Measurements from ENCODE around the gene CADPS2.

Gene CADPS2

GRCh38 chr7:122849322-122849956 is 36.8 kb downstream of the CADPS2 start:
- Histone ChIP-seq H3K4me3 (ENCODE audit: low read depth in 1 of 2, low read length in 2 of 2) (no peak overlapping the region), H3K36me3 (ENCODE audit: insufficient read depth, low read length) (no peaks in the 10 kb centered on the region), H3K4me2 (ENCODE audit: insufficient read depth, low read length) (no peak overlapping the region), H3K27me3 (ENCODE audit: insufficient read depth, low read length, poor library complexity) (no peaks in the 10 kb centered on the region), H3K4me1 (ENCODE audit: insufficient read depth, low read length) (no peaks in the 10 kb centered on the region), H4K20me1 (ENCODE audit: insufficient read depth, low read length) (no peaks in the 10 kb centered on the region), H3K9ac (ENCODE audit: low read depth, low read length) (no peak overlapping the region), H3K27ac (ENCODE audit: low read length) (no peak overlapping the region), H2AFZ (ENCODE audit: low read depth, low read length) (no peak overlapping the region), H3K9me3 (ENCODE audit: insufficient read depth, low read length, severe bottlenecking) (no peaks in the 10 kb centered on the region), H3K79me2 (ENCODE audit: insufficient read depth, low read length) (no peaks in the 10 kb centered on the region)
- TF ChIP-seq CTCF (IDR thresholded peaks at IDR 0.05; ENCODE audit: borderline replicate concordance, extremely low read depth, low read length, poor library complexity, severe bottlenecking) (no peak), EZH2 (IDR thresholded peaks at IDR 0.05; ENCODE audit: borderline replicate concordance, low read depth, low read length, severe bottlenecking) (no peak)
- DNase-seq (no peak), ATAC-seq (ENCODE audit: insufficient read depth, low read depth) (no peak)

GRCh38 chr7:122847871-122848473 is 38.3 kb downstream of the CADPS2 start:
- no peak for TF ChIP-seq CTCF (IDR thresholded peaks at IDR 0.05; ENCODE audit: borderline replicate concordance, extremely low read depth, low read length, poor library complexity, severe bottlenecking)
- no peak for TF ChIP-seq EZH2 (IDR thresholded peaks at IDR 0.05; ENCODE audit: borderline replicate concordance, low read depth, low read length, severe bottlenecking)
- H3K4me1 ChIP-seq (ENCODE audit: insufficient read depth, low read length): no peaks in the 10 kb centered on the region
- H3K27ac ChIP-seq (ENCODE audit: low read length): no peak overlapping the region
- H3K4me2 ChIP-seq (ENCODE audit: insufficient read depth, low read length): no peak overlapping the region
- no peaks in the 10 kb centered on the region for H3K9me3 ChIP-seq (ENCODE audit: insufficient read depth, low read length, severe bottlenecking)
- H3K9ac ChIP-seq (ENCODE audit: low read depth, low read length): no peak overlapping the region
- no peak overlapping the region for H3K4me3 ChIP-seq (ENCODE audit: low read depth in 1 of 2, low read length in 2 of 2)
- no peaks in the 10 kb centered on the region for H3K79me2 ChIP-seq (ENCODE audit: insufficient read depth, low read length)
- no peak for DNase-seq
- no peaks in the 10 kb centered on the region for H4K20me1 ChIP-seq (ENCODE audit: insufficient read depth, low read length)
- no peak overlapping the region for H2AFZ ChIP-seq (ENCODE audit: low read depth, low read length)
- no peaks in the 10 kb centered on the region for H3K27me3 ChIP-seq (ENCODE audit: insufficient read depth, low read length, poor library complexity)
- no peak for ATAC-seq (ENCODE audit: insufficient read depth, low read depth)
- H3K36me3 ChIP-seq (ENCODE audit: insufficient read depth, low read length): no peaks in the 10 kb centered on the region

- Histone ChIP-seq H3K4me1 (ENCODE audit: insufficient read depth, low read length) (no peaks in the 10 kb centered on the region), H3K4me3 (ENCODE audit: low read depth in 1 of 2, low read length in 2 of 2) (no peak overlapping the region), H3K27ac (ENCODE audit: low read length) (no peak overlapping the region), H4K20me1 (ENCODE audit: insufficient read depth, low read length) (no peaks in the 10 kb centered on the region), H3K4me2 (ENCODE audit: insufficient read depth, low read length) (no peak overlapping the region), H3K79me2 (ENCODE audit: insufficient read depth, low read length) (no peaks in the 10 kb centered on the region), H3K9me3 (ENCODE audit: insufficient read depth, low read length, severe bottlenecking) (no peaks in the 10 kb centered on the region), H2AFZ (ENCODE audit: low read depth, low read length) (no peak overlapping the region), H3K9ac (ENCODE audit: low read depth, low read length) (no peak overlapping the region), H3K27me3 (ENCODE audit: insufficient read depth, low read length, poor library complexity) (no peaks in the 10 kb centered on the region), H3K36me3 (ENCODE audit: insufficient read depth, low read length) (no peaks in the 10 kb centered on the region)
- no peak for ATAC-seq (ENCODE audit: insufficient read depth, low read depth)
- DNase-seq: no peak
- no peak for TF ChIP-seq EZH2 (IDR thresholded peaks at IDR 0.05; ENCODE audit: borderline replicate concordance, low read depth, low read length, severe bottlenecking)
- TF ChIP-seq CTCF (IDR thresholded peaks at IDR 0.05; ENCODE audit: borderline replicate concordance, extremely low read depth, low read length, poor library complexity, severe bottlenecking): no peak
Measured at GRCh38 chr7:122846591-122846990, 39.7 kb downstream of the CADPS2 start.
